Mesenchymal stem cell (in vitro differentiated cells and primary cell): ENCODE measurements around the gene SGPP2.
"Not testable (repeated sequence)": the region's sequence is repeated elsewhere in the genome, so short reads cannot be mapped to it uniquely, and the experiment has no call there.

Experiments used
- DNase-seq: peaks from one replicate; pipeline ENCODE4 v3.0.0-alpha.2; 2013
- H2AFZ ChIP-seq: one replicate; pipeline ENCODE4 v1.6.1; 2013; ENCODE audit warnings: low read depth, mild to moderate bottlenecking, control low read depth, inconsistent platforms, low read length, moderate library complexity
- H2AK5ac ChIP-seq: 2 replicates; pipeline ENCODE4 v1.6.1; 2013; ENCODE audit warnings: low read length, moderate library complexity, mild to moderate bottlenecking, inconsistent platforms; ENCODE audit not compliant: severe bottlenecking
- H2BK120ac ChIP-seq: one replicate; pipeline ENCODE4 v1.6.1; 2013; ENCODE audit warnings: low read depth, mild to moderate bottlenecking, inconsistent platforms, low read length, moderate library complexity
- H2BK12ac ChIP-seq, 2 experiments: one replicate each; pipeline ENCODE4 v1.6.1; 2013; ENCODE audit warnings: inconsistent platforms in 2 of 2, low read length in 2 of 2, mild to moderate bottlenecking in 2 of 2, moderate library complexity in 2 of 2, control low read depth in 1 of 2
- H2BK15ac ChIP-seq: one replicate; pipeline ENCODE4 v1.6.1; 2013; ENCODE audit warnings: mild to moderate bottlenecking, low read depth, inconsistent platforms; ENCODE audit not compliant: poor library complexity, severe bottlenecking
- H2BK5ac ChIP-seq: 2 replicates; pipeline ENCODE4 v1.6.1; 2013; ENCODE audit warnings: low read depth, mild to moderate bottlenecking, low read length, control low read depth, inconsistent platforms; ENCODE audit not compliant: poor library complexity, severe bottlenecking
- H3K14ac ChIP-seq, 2 experiments: one replicate each; pipeline ENCODE4 v1.6.1; 2013; ENCODE audit warnings: inconsistent platforms in 2 of 2, low read length in 2 of 2, control low read depth in 1 of 2, mild to moderate bottlenecking in 1 of 2, moderate library complexity in 1 of 2
- H3K18ac ChIP-seq, 2 experiments: one replicate each; pipeline ENCODE4 v1.6.1; 2013; ENCODE audit warnings: inconsistent platforms in 2 of 2, low read length in 2 of 2, control low read depth in 1 of 2, low read depth in 1 of 2, mild to moderate bottlenecking in 1 of 2
- H3K23ac ChIP-seq, 2 experiments: one replicate each; pipeline ENCODE4 v1.6.1; 2013; ENCODE audit warnings: inconsistent platforms in 2 of 2, low read length in 2 of 2, mild to moderate bottlenecking in 2 of 2, moderate library complexity in 2 of 2, control low read depth in 1 of 2
- H3K27ac ChIP-seq: 2 replicates; pipeline ENCODE4 v1.5.1; 2013; ENCODE audit warnings: mild to moderate bottlenecking, moderate library complexity, low read length, control low read depth, inconsistent platforms; ENCODE audit not compliant: poor library complexity, severe bottlenecking
- H3K27me3 ChIP-seq, 2 experiments: 2 replicates each; pipeline versions ENCODE4 v1.6.1 to v1.7.0; 2013; ENCODE audit warnings: low read length in 2 of 2, mild to moderate bottlenecking in 2 of 2, moderate library complexity in 2 of 2, control low read depth in 1 of 2, inconsistent platforms in 1 of 2; ENCODE audit not compliant: control insufficient read depth in 1 of 2, insufficient read depth in 1 of 2
- H3K36me3 ChIP-seq, 2 experiments: 2 replicates each; pipeline versions ENCODE4 v1.6.1 to v1.7.0; 2013; ENCODE audit warnings: low read length in 2 of 2, control low read depth in 1 of 2, inconsistent platforms in 1 of 2, low read depth in 1 of 2, mild to moderate bottlenecking in 1 of 2; ENCODE audit not compliant: insufficient read depth in 2 of 2, control insufficient read depth in 1 of 2
- H3K4ac ChIP-seq, 2 experiments: one replicate each; pipeline ENCODE4 v1.6.1; 2013; ENCODE audit warnings: inconsistent platforms in 2 of 2, low read length in 2 of 2, mild to moderate bottlenecking in 2 of 2, moderate library complexity in 2 of 2, control low read depth in 1 of 2, low read depth in 1 of 2
- H3K4me1 ChIP-seq: 2 replicates; pipeline ENCODE4 v1.6.1; 2013; ENCODE audit warnings: low read depth, low read length, control low read depth; ENCODE audit not compliant: control insufficient read depth, insufficient read depth
- H3K4me2 ChIP-seq: 2 replicates; pipeline ENCODE4 v1.6.1; 2013; ENCODE audit warnings: low read length, mild to moderate bottlenecking, inconsistent platforms; ENCODE audit not compliant: poor library complexity, severe bottlenecking
- H3K4me3 ChIP-seq, 2 experiments: 2 replicates each; pipeline versions ENCODE4 v1.5.1 to v1.7.0; 2013; ENCODE audit warnings: low read length in 2 of 2, mild to moderate bottlenecking in 2 of 2, control low read depth in 1 of 2, low read depth in 1 of 2; ENCODE audit not compliant: insufficient read depth in 1 of 2
- H3K79me1 ChIP-seq: replicated peaks from 2 replicates; pipeline ENCODE4 v1.6.1; 2013; ENCODE audit warnings: mild to moderate bottlenecking, control low read depth, low read length, inconsistent platforms; ENCODE audit not compliant: poor library complexity, severe bottlenecking
- H3K9ac ChIP-seq: 2 replicates; pipeline ENCODE4 v1.7.0; 2013; ENCODE audit warnings: mild to moderate bottlenecking, low read length, moderate library complexity
- H3K9me3 ChIP-seq: 2 replicates; pipeline ENCODE4 v1.7.0; 2013; ENCODE audit warnings: mild to moderate bottlenecking, low read length; ENCODE audit not compliant: control insufficient read depth
- H4K8ac ChIP-seq: one replicate; pipeline ENCODE4 v1.6.1; 2013; ENCODE audit warnings: inconsistent platforms, mild to moderate bottlenecking, low read length, moderate library complexity
- H4K91ac ChIP-seq: one replicate; pipeline ENCODE4 v1.6.1; 2013; ENCODE audit warnings: mild to moderate bottlenecking, low read length, inconsistent platforms
- WGBS: methylation state at CpG from one replicate; pipeline ENCODE4 v1.1.7; 2013; ENCODE audit warnings: mixed read lengths; 5-methylcytosine and 5-hydroxymethylcytosine counted together

SGPP2 gene

GRCh38 chr2:222412334-222412733 is 12.0 kb upstream of the SGPP2 start:
- H3K4ac ChIP-seq, H4K91ac ChIP-seq, H2BK120ac ChIP-seq, H3K14ac ChIP-seq, DNase-seq, H3K18ac ChIP-seq, H3K4me3 ChIP-seq, H2AFZ ChIP-seq, H2BK12ac ChIP-seq, H2BK5ac ChIP-seq, H2BK15ac ChIP-seq, H3K4me1 ChIP-seq, H3K79me1 ChIP-seq, H3K9ac ChIP-seq, H3K36me3 ChIP-seq, H3K23ac ChIP-seq, H3K27me3 ChIP-seq, H2AK5ac ChIP-seq, H3K4me2 ChIP-seq, H3K27ac ChIP-seq, H4K8ac ChIP-seq: not testable (repeated sequence)
- H3K9me3 ChIP-seq: peaks cover 11% of the 10 kb centered on the region
- no CpG with 5 or more reads among the region's 2 CpGs for WGBS

- 67% methylated on average over 1 of the region's 1 CpG for WGBS
- H2BK12ac ChIP-seq: no peak overlapping the region
- H3K18ac ChIP-seq: no peak overlapping the region
- H3K36me3 ChIP-seq: no peaks in the 10 kb centered on the region
- H2BK5ac ChIP-seq: no peak overlapping the region
- no peak overlapping the region for H3K9ac ChIP-seq
- H3K9me3 ChIP-seq: peaks cover 11% of the 10 kb centered on the region
- no peak overlapping the region for H3K4ac ChIP-seq
- no peak overlapping the region for H3K4me2 ChIP-seq
- H2BK120ac ChIP-seq: no peak overlapping the region
- H2AK5ac ChIP-seq: no peak overlapping the region
- no peak overlapping the region for H3K14ac ChIP-seq
- H3K4me3 ChIP-seq: no peak overlapping the region
- no peak for DNase-seq
- no peak overlapping the region for H2BK15ac ChIP-seq
- no peaks in the 10 kb centered on the region for H3K4me1 ChIP-seq
- H3K23ac ChIP-seq: no peak overlapping the region
- no peaks in the 10 kb centered on the region for H3K79me1 ChIP-seq
- H3K27me3 ChIP-seq: no peaks in the 10 kb centered on the region
- no peak overlapping the region for H3K27ac ChIP-seq
- H4K8ac ChIP-seq: no peak overlapping the region
- no peak overlapping the region for H4K91ac ChIP-seq
- no peak overlapping the region for H2AFZ ChIP-seq
Observed at GRCh38 chr2:222413295-222413911, 10.9 kb upstream of the SGPP2 start.

- H2BK12ac ChIP-seq: no peak overlapping the region
- no peak overlapping the region for H3K27ac ChIP-seq
- no peak overlapping the region for H4K8ac ChIP-seq
- no peaks in the 10 kb centered on the region for H3K4me1 ChIP-seq
- H3K4me2 ChIP-seq: no peak overlapping the region
- H3K36me3 ChIP-seq: no peaks in the 10 kb centered on the region
- H2AFZ ChIP-seq: no peak overlapping the region
- no peak overlapping the region for H3K4ac ChIP-seq
- DNase-seq: no peak
- H3K27me3 ChIP-seq: peaks cover 16 to 20% of the 10 kb centered on the region in 2 experiments
- no peak overlapping the region for H2BK15ac ChIP-seq
- H2BK5ac ChIP-seq: no peak overlapping the region
- H3K79me1 ChIP-seq: no peaks in the 10 kb centered on the region
- H3K9me3 ChIP-seq: peaks cover 9% of the 10 kb centered on the region
- no peak overlapping the region for H3K14ac ChIP-seq
- no peak overlapping the region for H3K18ac ChIP-seq
- H2AK5ac ChIP-seq: no peak overlapping the region
- no peak overlapping the region for H4K91ac ChIP-seq
- H2BK120ac ChIP-seq: no peak overlapping the region
- no peak overlapping the region for H3K23ac ChIP-seq
- H3K9ac ChIP-seq: no peak overlapping the region
- no peak overlapping the region for H3K4me3 ChIP-seq
Observed at GRCh38 chr2:222418739-222419138, 5.6 kb upstream of the SGPP2 start.

GRCh38 chr2:222420508-222420907 is 3.8 kb upstream of the SGPP2 start:
- Histone ChIP-seq H2BK120ac (no peak overlapping the region), H2BK5ac (no peak overlapping the region), H2BK12ac (no peak overlapping the region), H3K18ac (no peak overlapping the region), H3K27ac (no peak overlapping the region), H3K4ac (no peak overlapping the region), H2AK5ac (no peak overlapping the region), H3K27me3 (peaks cover 28 to 35% of the 10 kb centered on the region in 2 experiments), H3K4me2 (no peak overlapping the region), H3K14ac (no peak overlapping the region), H3K9me3 (peaks cover 10% of the 10 kb centered on the region), H3K79me1 (no peaks in the 10 kb centered on the region), H3K36me3 (no peaks in the 10 kb centered on the region), H3K4me1 (peaks cover 16% of the 10 kb centered on the region), H3K23ac (no peak overlapping the region), H2BK15ac (no peak overlapping the region), H3K4me3 (no peak overlapping the region), H4K8ac (no peak overlapping the region), H2AFZ (no peak overlapping the region), H4K91ac (no peak overlapping the region), H3K9ac (no peak overlapping the region)
- WGBS: 88% methylated on average over 1 of the region's 1 CpG
- DNase-seq: no peak
